NCI-H2029 (cell line): Measurements from ENCODE around the gene HPCAL1.
"Not testable (repeated sequence)": the region's sequence is repeated elsewhere in the genome, so short reads cannot be mapped to it uniquely, and the experiment has no call there.

Source experiments
- DNase-seq: peaks from one replicate; lab custom pipeline; 2025; lab: John Stamatoyannopoulos, UW

The HPCAL1 gene

DNA sequence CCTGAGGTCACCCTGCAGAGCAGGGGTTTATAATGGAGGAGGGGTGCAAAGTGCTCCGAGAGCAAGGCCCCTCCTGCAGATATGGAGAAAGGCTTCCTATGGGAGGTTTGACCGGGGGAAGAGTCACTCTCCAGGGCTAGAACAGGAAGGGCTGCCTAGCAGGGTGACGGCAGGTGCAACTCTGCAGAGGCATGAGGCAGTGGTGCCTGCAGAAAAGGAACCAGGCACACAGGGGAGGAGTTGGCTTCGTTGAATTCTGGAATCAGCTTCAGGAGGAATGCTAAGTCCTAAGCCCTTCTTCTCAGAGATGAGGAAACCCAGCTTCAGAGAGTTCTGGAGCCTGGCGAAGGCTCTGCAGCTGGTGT lies 17.5 kb upstream of the HPCAL1 start:
- DNase-seq: no peak

DNA sequence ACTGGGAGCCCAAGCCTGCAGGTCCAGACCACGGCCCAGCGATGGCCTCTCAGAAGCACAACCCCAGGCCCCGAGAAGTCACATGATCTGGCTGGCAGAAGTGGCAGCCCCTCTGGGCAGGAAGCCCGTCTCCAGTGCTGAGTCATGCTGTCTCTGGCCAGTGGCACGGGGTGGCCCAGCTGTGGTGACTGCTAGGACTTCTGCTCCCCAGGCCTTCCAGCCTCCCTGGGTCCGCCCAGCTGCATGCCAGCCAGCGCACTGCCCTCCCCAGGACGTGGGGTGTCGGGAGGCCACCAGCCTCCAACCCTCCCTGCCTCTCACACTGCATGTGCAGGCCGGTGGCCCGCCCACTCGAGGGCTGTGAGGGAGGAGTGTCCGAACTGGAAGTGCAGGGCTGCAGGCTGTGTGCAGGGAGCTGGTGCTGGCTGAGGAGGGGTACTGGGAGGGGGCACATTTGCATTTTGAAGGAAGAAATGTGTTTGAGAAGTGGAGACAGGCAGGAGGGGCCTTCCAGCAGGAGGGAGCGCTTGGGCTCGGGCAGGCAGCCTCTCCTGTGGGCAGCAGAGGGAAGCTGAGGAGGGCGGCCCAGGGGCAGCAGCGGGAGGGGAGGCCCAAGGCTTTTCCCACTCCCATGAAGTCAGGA lies 17.0 kb upstream of the HPCAL1 start:
- peak; percentile 57 for DNase-seq

DNA sequence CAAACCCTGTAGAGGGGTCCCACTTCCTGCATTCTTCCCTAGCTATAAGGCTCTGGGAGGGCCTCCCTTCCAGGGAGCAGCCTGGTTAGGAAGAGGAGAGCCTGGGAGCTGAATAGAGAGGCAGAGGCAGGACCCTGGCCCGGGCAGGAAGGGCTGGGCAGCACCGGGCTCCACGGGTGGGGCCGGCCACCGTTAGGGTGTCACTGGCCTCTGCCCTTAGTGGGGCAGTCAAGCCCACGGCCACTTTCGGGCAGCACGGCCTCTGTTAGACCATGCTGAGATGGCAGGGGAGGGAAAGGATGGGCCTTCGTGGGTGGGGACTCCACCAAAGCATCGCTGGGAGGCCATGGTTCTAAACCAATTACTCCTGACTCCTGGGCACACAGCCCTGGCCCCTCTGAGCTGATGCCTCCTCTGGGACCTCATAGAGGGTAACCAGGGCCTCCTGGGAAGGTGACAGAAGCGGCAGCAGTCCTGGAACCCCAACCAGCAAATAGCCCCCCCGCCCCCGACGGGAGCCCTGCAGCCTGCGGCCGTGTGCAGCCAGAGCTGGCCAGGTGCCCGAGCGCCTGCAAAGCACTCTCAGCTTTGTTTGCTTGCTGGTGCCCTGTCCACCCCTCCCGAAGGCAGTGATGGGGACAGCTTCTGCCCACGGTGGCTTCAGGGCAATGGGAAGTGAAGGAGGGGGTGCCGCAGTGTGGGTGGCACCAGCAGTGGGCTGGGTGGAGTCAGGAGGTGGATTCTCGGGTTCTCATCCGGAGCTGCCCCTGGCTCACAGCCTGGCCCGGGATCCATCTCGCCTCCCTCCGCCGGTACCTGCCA lies 16.3 kb upstream of the HPCAL1 start:
- DNase-seq: peak; percentile 54

DNA sequence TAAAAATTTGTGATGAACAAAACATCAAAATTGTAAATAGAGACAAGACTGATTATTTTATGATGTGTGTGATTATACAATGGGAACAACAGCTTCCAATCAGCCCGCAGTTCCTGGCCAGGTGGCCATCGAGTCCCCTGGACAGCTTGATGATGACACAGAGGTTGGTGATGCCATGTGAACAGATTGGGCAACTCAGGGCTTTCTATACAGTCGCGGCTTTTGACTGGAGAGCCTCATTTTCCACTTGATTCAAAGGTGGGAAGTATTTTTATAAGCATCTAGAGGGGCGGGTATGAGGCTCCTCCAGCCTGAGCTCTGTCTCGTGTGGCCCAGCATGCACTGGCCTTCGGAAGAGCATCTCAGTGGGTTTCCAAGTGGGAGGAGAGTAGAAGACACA lies 14.9 kb upstream of the HPCAL1 start:
- DNase-seq: no peak

DNA sequence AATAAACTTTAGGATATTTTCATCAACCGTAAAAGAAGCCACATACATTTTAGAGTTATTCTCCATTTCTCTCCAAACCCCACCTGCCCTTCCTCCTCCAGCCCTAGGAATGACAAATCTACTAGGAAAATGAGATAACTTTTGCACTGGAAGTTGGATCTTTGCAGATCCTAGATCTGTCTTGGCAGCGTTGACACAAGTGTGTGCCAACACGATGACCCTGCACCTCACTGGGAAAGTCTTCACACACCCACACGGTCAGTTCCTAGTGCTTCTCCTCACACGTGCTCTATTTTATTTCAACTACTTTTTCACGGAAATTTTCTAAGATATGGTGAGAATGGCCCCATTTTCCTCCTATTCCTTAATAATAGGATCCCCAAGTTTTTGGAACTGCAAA lies 14.1 kb upstream of the HPCAL1 start:
- no peak for DNase-seq

DNA sequence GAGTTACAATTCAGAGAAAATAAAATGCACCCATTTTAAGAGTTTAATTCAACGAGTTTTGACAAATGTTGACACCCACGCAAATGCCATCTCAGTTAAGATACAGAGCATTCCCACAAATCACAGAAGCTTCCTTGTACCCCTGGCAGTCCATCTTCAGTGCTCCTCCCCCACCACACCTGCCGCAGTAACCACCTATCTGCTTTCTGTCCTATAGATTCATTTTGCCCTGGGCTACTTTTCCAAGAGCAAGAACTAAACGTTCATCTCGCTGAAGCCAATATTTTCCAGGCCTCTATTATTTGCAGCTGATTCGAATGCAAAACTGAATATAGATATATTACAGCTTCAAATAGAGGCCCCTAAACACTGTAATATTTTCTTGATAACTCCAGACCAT lies 13.4 kb upstream of the HPCAL1 start:
- no peak for DNase-seq

DNA sequence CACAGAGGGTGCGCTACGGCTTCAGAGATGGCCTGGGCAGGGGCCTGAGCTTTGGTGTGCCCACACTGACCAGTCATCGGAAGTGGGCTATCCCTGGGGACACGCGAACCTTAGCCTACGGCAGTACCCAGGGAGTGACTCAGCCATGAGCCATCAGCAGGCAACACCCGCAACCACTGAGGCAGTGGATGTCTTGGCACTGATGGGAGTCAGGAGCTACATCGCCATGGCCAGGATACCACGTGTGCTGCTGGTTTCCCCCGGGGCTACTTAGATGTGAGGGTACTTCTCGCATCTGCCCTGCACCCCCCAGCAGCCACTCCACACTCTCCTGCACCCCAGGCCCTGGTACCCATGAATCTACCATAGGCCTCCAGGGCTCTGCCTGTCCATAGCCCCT lies 12.8 kb upstream of the HPCAL1 start:
- DNase-seq: no peak

DNA sequence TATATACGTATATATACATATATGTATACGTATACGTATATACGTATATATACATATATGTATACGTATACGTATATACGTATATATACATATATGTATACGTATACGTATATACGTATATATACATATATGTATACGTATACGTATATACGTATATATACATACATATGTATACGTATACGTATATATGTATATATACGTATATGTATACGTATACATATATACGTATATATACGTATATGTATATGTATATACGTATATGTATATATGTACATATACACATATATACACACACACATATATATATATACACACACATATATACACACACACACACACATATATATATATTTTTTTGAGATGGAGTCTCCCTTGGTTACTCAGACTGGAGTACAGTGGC lies 11.3 kb upstream of the HPCAL1 start:
- DNase-seq: not testable (repeated sequence)

DNA sequence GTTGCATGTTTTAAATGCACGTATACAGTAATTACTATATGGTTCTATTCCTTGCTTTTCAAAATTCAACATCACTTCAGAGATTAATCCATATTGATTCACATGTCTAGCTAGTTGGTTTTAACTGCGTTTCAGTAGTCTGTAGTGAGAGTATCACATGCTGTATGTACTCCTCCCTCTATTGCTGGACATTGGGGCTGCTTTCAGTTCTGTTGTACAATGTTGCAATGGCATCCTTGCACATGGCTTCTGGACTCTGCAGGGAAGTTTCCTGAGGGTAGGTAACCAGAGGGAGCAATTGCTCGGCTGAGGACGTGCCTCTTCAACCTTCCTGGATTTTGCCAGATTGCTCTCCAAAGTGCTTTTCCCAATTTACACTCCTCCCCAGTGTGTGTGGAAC lies 10.7 kb upstream of the HPCAL1 start:
- DNase-seq: no peak

DNA sequence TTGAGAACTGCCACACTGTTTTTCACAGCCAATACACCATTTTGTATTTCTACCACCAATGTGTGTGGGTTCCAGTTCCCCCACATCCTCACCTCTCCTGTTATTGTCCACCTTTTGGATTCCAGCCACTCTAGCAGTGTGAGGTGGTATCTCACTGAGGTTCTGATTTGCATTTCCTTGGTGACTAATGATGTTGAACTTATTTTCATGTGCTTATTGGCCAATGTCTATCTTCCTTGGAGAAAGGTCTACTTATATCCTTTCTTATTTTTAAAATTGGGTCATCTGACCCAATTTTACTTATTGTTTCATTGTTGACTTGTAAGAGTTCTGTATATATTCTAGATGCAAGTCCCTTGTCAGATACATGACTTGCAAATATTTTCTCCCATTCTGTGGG lies 9.1 kb upstream of the HPCAL1 start:
- no peak for DNase-seq

DNA sequence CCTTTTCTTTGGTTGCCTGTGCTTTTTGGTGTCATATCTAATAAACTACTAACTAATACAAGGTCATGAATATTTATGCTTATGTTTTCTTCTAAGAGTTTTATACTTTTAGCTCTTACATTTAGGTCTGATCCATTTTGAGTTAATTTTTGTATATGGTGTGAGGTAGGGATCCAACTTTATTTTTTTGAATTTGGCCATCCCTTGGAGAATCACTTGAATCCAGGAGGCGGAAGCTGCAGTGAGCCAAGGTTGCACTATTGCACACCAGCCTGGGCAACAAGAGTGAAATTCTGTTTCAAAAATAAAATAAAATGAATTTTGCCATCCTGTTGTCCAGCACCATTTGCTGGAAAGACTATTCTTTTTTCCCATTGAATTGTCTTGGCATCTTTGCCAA lies 8.6 kb upstream of the HPCAL1 start:
- DNase-seq: no peak

DNA sequence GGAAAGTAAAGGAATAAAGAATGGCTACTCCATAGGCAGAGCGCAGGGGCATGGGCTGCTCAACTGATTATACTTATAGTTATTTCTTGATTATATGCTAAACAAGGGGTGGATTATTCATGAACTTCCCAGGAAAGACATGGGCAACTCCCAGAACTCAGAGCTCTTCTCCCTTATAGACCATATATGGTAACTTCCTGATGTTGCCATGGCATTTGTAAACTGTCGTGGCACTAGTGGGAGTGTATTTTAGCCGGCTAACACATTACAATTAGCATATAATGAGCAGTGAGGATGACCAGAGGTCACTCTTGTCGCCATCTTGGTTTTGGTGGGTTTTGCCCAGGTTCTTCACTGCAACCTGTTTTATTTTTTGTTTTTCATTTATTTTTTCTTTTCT lies 7.1 kb upstream of the HPCAL1 start:
- not testable (repeated sequence) for DNase-seq

DNA sequence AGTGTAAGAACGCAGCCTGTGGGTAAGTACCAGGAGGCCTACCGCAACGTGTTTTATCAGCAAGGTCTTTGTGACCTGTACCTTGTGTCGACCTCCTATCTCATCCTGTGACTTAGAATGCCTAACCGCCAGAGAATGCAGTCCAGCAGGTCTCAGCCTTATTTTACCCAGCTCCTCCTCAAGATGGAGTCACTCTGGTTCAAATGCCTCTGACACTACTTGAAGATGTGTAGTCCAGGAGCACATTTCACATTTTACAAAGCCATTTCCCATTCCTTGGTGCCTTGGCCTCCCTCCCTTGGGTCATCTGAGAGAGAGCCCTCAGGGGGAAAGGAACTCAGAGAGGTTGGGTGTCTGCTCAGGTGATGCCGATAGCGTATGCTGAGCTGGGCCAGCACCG lies 6.6 kb upstream of the HPCAL1 start:
- no peak for DNase-seq

DNA sequence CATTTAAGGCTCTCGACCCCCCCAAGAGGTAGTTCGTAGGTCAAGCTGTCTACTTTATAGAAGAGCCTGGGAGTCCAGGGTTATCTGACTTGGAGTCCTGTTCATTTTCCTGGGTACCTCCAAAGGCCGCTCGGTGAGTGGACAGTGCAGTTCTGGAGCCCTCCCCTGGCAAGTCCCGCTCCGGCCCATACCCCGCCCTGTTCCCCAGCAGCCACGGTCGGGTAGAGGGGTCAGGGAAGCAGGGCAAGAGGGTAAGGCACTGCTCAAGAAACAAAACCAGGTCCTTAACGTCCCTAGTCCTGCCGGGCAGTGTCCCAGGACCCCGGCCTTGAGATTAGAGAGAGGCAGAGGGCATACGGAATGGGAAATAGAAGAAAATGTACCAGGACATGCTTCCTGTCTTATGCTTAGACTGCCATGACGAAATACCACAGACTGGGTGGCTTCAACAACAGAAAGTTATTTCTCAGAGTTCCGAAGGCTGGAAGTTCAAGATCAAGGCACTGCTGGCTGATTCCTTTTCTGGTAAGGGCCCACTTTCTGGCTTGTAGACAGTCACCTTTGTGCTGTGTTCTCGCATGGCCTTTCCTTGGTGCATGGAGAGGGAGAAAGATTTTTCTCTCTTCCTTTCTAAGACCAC lies 5.4 kb upstream of the HPCAL1 start:
- DNase-seq: no peak

DNA sequence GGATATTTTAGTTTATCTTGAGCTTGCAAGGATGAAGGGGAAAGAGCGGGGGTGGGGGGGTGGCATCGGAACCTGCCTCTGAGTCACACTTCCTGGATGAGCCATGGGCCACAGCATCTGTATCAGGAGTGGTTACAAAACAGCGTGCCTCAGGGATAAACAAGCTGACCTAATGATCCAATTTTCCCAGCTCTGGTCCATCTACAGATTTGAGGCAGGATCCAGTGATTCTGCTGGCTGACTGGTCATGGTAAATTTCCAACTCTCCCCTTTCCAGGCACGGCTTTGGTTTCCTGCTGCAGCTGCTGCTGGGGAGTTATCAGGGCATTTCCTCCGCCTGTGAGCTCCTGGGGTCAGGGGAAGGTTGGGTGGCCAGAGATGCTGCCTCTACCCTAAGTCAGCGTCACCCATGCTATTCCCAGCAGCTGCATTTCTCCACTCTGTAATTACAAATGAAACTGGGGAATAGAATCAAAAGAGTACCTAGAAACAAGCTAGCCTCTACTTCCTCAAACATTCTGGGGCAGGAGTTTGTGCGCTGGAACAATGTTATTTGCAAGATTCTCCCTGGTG lies 4.7 kb upstream of the HPCAL1 start:
- DNase-seq: no peak

DNA sequence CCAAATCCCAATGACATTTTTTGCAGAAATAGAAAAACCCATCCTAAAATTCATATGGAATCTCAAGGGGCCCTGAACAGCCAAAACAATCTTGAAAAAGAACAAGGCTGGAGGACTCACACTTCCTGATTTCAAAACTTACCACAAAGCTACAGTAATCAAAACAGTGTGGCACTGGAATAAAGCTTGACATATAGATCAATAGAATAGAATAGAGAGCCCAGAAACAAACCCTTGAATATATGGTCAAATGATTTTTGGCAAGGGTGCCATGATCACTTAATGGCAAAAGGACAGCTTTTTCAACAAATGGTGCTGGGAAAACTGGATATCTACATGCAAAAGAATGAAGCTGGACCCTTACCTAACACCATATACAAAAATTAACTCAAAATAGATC lies 3.9 kb upstream of the HPCAL1 start:
- DNase-seq: not testable (repeated sequence)

DNA sequence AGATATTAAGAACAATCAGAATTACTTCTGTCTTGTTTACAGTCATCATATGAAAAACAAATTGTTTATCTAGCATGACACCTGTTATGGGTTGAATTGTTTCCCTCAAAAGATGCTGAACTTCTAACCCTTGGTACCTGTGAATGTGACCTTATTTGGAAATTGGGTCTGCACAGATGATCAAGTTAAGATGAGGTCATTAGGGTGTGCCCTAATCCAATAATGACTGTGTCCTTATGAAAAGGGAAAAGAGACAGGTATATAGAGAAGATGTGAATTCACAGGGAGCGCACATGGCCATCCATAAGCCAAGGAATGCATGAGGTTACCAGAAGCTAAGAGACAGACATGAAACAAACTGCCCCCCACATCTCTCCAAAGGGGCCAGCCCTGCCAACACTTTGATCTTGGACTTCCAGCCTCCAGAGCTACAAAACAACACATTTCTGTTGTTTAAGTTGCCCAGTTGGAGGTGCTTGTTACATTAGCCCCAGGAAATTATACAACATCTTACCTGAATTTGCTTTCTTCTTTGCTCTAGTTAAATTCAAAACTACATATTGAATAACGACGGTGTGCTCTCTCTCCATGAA lies 2.3 kb upstream of the HPCAL1 start:
- peak; percentile 17 for DNase-seq

DNA sequence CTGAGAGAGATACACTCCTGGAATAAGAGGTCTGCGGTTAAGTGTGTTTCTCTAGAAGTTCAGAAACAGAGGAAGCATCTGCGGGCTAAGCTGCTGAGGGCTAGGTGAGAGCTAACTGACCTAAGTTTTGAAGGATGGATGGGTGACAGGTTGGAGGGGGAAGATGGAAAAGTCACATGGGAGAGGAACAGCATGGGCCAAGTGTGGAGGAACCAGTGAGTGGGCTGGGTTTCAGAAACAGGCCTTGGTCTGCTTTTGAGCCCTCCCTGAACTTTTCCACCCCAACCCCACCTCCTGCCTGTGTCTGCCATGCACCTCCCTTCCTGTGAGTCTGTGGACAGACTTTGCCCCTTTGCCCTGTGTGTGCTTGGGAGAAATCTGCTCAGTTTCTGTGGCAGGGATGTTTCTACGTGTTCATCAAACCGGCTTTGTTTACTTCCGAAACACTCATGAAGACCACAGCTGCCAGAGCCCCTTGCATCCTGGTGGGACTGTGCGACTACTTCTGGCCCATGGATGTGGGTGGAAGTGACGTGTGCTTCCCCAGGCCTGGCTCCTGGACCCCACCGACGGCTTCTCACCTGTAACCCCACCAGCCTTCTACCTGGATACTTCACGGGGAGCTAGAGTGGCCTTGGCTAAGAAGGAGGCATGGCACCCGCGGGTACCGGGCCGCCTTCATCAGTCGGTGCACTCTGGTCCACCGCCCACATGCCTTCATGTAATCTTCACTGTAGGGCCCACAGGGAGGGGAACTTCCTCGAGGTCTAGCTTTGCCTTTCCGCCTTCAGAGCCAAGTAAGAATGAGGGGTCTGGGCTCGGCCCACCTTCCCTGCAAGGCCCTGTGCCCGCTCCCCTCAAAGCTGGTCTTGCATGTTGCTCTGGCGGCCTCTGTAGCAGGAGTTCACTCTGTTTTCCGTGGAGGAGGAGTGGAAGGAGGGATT lies 1.4 kb upstream of the HPCAL1 start:
- no peak for DNase-seq

DNA sequence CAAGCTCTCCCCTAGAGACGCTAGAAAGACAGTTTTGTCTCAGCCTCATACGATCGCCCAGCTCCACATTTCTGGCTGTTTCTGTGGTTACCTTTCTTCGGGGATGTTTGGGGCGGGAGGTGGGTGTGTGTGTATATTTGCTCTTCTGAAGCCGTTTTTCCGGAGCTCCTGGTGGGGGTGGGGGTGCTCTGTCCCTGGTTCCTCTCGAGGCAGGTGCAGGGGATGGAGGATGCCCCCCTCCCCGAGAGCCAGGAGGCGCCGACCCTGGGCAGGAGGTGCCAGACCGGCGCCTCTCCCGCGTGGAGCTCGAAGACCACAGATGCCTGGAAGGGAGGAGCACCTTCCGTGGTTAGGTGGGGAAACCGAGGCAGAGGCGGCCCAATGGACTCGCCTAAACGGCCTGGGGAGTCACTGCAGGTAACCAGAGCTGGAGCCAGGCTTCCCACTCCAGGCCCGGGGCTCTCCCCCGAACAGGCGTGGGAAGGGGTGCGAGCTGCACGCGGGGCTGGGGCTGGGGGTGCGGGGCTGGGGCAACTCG lies 694 bp upstream of the HPCAL1 start:
- DNase-seq: no peak

DNA sequence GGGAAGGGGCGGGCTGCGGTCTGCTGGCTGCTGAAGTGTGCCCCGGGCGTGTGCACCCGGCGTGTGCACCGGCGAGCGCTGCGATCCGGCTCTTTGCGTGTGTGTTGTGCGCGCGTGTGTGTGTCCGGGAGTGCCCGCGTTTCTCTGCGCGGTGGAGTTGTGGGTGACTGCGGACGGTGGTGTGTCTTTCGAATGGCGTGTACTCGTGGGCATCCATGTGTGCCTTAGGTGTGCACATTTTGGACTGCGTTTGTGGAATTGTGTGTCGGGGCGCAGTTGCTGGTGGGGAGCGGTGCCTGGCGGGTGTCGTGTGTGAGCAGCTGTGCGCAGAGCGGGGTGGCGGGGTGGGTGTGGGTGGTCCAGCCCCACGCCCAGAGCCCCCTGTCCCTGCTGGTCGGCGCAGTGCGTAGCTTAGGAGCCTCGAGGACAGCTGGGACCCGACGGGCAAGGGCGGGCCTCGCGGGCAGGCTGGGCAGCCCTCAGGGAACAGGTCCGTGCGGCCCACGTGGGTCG lies 533 bp downstream of the HPCAL1 start:
- no peak for DNase-seq
